A549 (cell line): Measurements from ENCODE around the gene NLK.
"Not testable (repeated sequence)": the region's sequence is repeated elsewhere in the genome, so short reads cannot be mapped to it uniquely, and the experiment has no call there.

Source experiments
- CBX2 ChIP-seq: fragments of 200-600 bp; sonication (generic); IDR thresholded peaks from 2 replicates; pipeline ENCODE4 v1.6.1; 2016; ENCODE audit warnings: low read depth, mild to moderate bottlenecking, borderline replicate concordance
- CTCF ChIP-seq: fragments of >200 bp; sonication (Bioruptor Twin); formaldehyde crosslinking; IDR thresholded peaks from 3 replicates; pipeline ENCODE4 v1.5.1; 2016
- PHF8 ChIP-seq: fragments of 200-600 bp; sonication (generic); IDR thresholded peaks from 2 replicates; pipeline ENCODE4 v1.6.1; 2016; ENCODE audit warnings: low read depth, mild to moderate bottlenecking, antibody characterized with exemption, moderate library complexity, borderline replicate concordance
- POLR2A ChIP-seq: IDR thresholded peaks from 2 replicates; pipeline ENCODE4 v1.6.1; 2012; ENCODE audit warnings: mild to moderate bottlenecking, low read length
- RAD21 ChIP-seq, 2 experiments: fragments of >200 bp in 1 of 2; sonication (Bioruptor Twin) in 1 of 2; formaldehyde crosslinking in 1 of 2; IDR thresholded peaks in 1 of 2; conservative IDR thresholded peaks in 1 of 2; 2 replicates in 1 of 2; 3 replicates in 1 of 2; pipeline ENCODE4 v1.6.1; 2012 to 2018; ENCODE audit warnings: inconsistent platforms in 1 of 2

- not testable (repeated sequence) for TF ChIP-seq CTCF; POLR2A; RAD21 (conservative IDR thresholded peaks at IDR 0.05 in 1 of 2, IDR thresholded peaks at IDR 0.05 in 1 of 2); PHF8; CBX2
These were observed 193.7 kb downstream of the NLK start for GRCh38 chr17:28236033-28236653.
